Omental fat pad (tissue), 4 donors: ENCODE results near the gene TNNI3K. TPM values are rescaled to one million over a fixed set of nuclear protein-coding genes. Genes with fewer than 3 reads are reported as not detected.

Source experiments
- ATAC-seq: fragments of 150-250 bp; one replicate; pipeline ENCODE4 v1.9.1; 2016; ENCODE audit warnings: mild to moderate bottlenecking, moderate library complexity; ENCODE audit not compliant: low FRiP score
- DNase-seq: peaks from one replicate; pipeline ENCODE4 v3.0.0-alpha.2; 2019; ENCODE audit warnings: low spot score
- total RNA-seq, 4 donors: library from RNA; depleted of rRNA; stranded (reverse); fragments of >200 nt; gene quantifications; one replicate each; pipeline ENCODE4 v1.1.0, GENCODE V29; 2016
- TF ChIP-seq, protein P1 (sequence below), 3 donors: fragments of 450-650 bp; IDR thresholded peaks; one replicate each; pipeline ENCODE4 v1.5.1; 2016 to 2017; ENCODE audit warnings: antibody characterized with exemption in 3 of 3, mild to moderate bottlenecking in 3 of 3, moderate library complexity in 2 of 3

The TNNI3K gene
- total RNA-seq, 4 donors from 2014 or later = 1.4 to 3.6 TPM; not detected in 2

DNA sequence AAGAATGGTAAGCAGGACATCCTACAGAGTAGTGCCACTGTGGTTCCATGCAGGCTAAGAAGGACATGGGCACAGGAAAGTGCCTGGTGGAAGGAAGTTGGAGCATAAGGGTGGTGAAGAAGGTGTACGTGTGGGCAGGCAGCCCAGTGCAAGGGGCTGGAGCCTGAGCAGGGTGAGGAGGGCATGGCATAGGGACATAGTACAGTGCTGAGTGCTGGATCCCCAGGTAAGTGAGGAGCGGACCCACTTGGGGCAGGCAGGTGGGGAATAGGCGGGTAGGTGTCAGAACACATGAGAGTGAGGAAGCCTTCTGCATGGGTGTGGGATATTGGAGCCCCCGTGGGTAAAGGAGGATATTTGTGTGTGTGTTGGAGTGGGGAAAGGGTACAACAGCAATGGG is 292.9 kb downstream of the TNNI3K start:
- no peak for ATAC-seq
- no peak for DNase-seq
- TF ChIP-seq, protein P1, sequence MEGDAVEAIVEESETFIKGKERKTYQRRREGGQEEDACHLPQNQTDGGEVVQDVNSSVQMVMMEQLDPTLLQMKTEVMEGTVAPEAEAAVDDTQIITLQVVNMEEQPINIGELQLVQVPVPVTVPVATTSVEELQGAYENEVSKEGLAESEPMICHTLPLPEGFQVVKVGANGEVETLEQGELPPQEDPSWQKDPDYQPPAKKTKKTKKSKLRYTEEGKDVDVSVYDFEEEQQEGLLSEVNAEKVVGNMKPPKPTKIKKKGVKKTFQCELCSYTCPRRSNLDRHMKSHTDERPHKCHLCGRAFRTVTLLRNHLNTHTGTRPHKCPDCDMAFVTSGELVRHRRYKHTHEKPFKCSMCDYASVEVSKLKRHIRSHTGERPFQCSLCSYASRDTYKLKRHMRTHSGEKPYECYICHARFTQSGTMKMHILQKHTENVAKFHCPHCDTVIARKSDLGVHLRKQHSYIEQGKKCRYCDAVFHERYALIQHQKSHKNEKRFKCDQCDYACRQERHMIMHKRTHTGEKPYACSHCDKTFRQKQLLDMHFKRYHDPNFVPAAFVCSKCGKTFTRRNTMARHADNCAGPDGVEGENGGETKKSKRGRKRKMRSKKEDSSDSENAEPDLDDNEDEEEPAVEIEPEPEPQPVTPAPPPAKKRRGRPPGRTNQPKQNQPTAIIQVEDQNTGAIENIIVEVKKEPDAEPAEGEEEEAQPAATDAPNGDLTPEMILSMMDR (IDR thresholded peaks at IDR 0.05) = no peak

DNA sequence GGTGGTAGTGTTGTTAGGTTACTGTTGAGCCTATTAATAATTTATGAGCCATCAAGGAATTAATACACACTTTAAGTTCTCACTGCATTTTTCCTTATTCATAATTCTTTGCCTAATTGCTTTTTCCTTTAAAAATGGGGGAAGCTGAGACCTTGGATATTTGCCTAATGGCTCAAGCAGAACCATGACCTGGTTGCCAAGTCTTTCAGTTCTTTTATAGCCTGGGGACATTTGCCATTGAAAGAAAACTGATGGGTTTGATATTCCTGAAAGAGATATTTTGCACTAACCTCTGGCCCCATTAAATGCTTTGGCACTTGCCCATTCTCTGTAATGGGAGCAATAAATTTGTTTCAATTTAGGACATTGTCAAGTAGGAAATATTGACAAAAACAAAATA is 295.7 kb downstream of the TNNI3K start:
- ATAC-seq = no peak
- no peak for DNase-seq
- TF ChIP-seq, protein P1 (IDR thresholded peaks at IDR 0.05) = no peak

DNA sequence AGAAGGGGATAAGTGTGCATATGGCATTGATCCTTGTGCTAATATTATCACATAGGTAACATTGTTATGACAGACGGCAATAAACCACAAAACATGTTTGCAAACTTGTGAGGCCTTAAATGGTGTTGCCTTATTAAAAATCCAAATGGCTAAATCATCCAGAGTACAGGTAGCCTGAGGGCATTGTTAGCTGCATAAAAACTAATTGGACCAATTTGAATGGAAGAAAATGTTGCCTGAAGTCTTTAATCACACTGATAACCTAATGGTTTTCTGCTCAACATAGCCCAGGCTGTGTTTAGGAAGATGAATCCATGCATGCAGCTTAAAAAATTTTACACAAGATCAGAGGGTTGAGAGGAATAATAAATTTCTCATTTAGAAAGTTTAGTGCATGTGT is 296.6 kb downstream of the TNNI3K start:
- no peak for DNase-seq
- ATAC-seq = no peak
- TF ChIP-seq, protein P1 (IDR thresholded peaks at IDR 0.05) = no peak

DNA sequence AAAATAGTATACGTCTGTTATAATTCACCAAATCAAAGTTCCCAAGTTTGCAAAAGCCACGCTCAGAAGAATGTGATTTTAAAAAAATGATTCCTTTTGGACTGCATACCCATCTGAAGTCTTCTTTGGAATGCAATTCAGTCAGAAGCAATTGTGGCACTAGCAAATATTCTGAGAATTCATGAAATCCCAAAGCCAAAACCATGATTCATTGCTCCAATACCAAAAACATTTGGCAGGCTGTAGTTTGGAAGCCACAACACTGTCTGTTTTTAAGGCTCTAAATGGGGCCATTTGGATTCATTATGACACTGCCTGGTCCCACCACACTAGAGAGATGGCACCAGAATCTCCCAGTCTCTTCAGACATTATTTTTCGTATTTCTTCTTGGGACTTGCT is 299.1 kb downstream of the TNNI3K start:
- DNase-seq = no peak
- ATAC-seq = no peak
- TF ChIP-seq, protein P1 (IDR thresholded peaks at IDR 0.05) = no peak

DNA sequence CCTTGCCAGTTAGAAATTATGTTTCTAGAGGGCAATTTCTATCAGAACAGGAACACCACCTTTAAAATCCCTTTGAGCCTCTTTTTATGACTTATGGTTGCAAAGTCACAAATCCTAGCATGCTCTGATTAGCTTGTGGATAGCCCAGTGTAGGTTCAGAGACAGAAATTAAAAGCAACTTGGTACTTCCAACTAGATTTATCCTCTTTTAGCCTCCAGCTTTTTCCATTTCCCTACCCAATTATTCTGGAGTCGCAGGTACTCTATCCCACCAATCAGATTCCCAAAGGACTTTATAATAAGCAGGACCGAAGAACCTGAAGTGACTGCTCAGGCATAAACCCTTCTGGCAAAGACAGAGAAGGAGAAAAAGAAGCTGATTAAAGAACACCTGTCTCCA is 310.6 kb downstream of the TNNI3K start:
- ATAC-seq = no peak
- TF ChIP-seq, protein P1 (IDR thresholded peaks at IDR 0.05) = no peak
- DNase-seq = no peak

DNA sequence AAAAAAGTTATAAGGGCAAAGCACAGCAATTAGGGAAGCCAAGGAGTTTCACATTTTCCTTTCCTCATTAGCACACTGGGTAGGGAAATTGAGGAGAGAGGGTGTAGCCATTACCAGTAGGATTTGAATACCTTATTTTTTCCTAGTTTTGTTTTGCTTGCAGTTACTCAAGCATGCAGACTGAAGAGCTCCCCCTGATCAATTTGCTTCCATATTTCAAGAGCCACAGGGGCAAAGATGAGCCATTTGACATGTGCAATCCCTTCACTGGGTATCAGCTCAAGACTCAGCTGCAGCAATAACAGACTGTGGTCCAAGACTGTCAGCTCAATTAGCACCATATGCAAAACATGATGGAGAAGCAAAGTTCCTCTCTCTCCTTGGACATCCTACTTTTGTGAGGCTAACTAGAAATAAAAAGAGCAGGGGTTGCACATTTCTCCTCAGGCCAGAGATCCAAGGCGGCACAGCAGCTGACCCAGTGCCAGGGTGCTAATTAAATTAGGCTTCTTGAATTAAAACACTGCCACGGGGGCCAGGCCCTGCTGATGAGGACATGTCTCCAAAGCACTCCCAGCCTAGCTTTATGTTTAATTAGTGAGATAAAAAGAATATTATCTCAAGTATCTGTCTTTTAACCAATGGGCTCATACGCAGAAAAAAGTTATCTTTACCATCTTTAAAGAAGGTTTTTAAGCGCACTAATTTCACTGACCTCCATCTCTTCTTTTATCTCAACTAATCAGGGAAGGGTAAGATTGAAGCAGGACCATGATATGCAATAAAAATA is 314.0 kb downstream of the TNNI3K start:
- DNase-seq (no peak), ATAC-seq (no peak)
- TF ChIP-seq, protein P1 (IDR thresholded peaks at IDR 0.05) = no peak

DNA sequence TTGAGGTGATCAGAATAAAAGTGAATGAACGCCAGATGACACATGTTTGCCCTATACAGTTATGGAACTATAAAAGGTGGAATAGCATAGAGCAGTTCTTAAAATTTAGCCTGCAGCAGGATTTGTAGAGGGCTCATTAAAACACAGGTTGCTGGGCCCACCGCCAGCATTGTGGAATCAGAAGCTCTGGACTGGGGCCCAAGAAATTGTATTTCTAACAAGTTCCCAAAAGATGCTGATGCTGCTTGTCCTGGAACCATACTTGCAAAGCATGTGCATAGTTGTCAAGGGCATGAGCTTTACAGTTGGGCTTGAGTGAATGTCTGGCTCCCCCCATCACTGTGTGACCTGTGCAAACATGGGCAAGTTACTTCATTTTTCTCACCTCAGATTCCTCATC is 314.7 kb downstream of the TNNI3K start:
- ATAC-seq = no peak
- TF ChIP-seq, protein P1 (IDR thresholded peaks at IDR 0.05) = no peak
- no peak for DNase-seq
